Vagina (tissue), 2 donors: ENCODE measurements around the gene AGPAT3. TPM values are rescaled to one million over a fixed set of nuclear protein-coding genes. Genes with fewer than 3 reads are reported as not detected.

ENCODE experiments used
- DNase-seq, 2 donors: peaks; one replicate each; pipeline ENCODE4 v3.0.0-alpha.2; 2017; ENCODE audit errors: extremely low spot score in 2 of 2
- H3K27ac ChIP-seq: fragments of 200-600 bp; sonication (generic); one replicate; pipeline ENCODE4 v1.5.1; 2019
- H3K27me3 ChIP-seq: fragments of 200-600 bp; sonication (generic); one replicate; pipeline ENCODE4 v1.5.1; 2019
- H3K36me3 ChIP-seq, 2 donors: fragments of 200-600 bp; sonication (generic); one replicate each; pipeline ENCODE4 v1.5.1; 2017 to 2019
- H3K4me1 ChIP-seq: fragments of 200-600 bp; sonication (generic); one replicate; pipeline ENCODE4 v1.5.1; 2019
- H3K4me3 ChIP-seq, 2 donors: fragments of 200-600 bp; sonication (generic); 1 replicate in 1 of 2; 2 replicates in 1 of 2; pipeline ENCODE4 v1.5.1; 2016 to 2019
- H3K9me3 ChIP-seq: fragments of 200-600 bp; sonication (generic); one replicate; pipeline ENCODE4 v1.5.1; 2019
- POLR2A ChIP-seq, 2 donors: fragments of 450-650 bp; IDR thresholded peaks; one replicate each; pipeline ENCODE4 v1.6.1; 2017; ENCODE audit warnings: antibody characterized with exemption in 2 of 2, mild to moderate bottlenecking in 2 of 2, moderate library complexity in 2 of 2
- POLR2AphosphoS5 ChIP-seq, 2 donors: sonication (generic); formaldehyde crosslinking; IDR thresholded peaks; one replicate each; pipeline ENCODE4 v1.9.0; 2017; ENCODE audit warnings: antibody characterized with exemption in 2 of 2, mild to moderate bottlenecking in 2 of 2, low read depth in 1 of 2; ENCODE audit not compliant: insufficient read depth in 1 of 2
- intact Hi-C: fragments of 100-400 bp; cut with DNase I; formaldehyde crosslinking; loops from one replicate; pipeline ENCODE4 v1.15.1; 2023
- total RNA-seq: library from RNA; depleted of rRNA; stranded (reverse); fragments of >200 nt; gene quantifications from one replicate; pipeline ENCODE4 v1.2.3, GENCODE V29; 2016
- TF ChIP-seq, protein P1 (sequence below), 3 experiments: fragments of 450-650 bp in 2 of 3; fragments of 200-600 bp in 1 of 3; sonication (generic) in 1 of 3; IDR thresholded peaks; one replicate each; pipeline ENCODE4 v1.5.1; 2017 to 2019; ENCODE audit warnings: antibody characterized with exemption in 3 of 3, mild to moderate bottlenecking in 2 of 3, moderate library complexity in 2 of 3

The AGPAT3 gene
- total RNA-seq, 1 donor from 2014 or later: 34.4 TPM

DNA sequence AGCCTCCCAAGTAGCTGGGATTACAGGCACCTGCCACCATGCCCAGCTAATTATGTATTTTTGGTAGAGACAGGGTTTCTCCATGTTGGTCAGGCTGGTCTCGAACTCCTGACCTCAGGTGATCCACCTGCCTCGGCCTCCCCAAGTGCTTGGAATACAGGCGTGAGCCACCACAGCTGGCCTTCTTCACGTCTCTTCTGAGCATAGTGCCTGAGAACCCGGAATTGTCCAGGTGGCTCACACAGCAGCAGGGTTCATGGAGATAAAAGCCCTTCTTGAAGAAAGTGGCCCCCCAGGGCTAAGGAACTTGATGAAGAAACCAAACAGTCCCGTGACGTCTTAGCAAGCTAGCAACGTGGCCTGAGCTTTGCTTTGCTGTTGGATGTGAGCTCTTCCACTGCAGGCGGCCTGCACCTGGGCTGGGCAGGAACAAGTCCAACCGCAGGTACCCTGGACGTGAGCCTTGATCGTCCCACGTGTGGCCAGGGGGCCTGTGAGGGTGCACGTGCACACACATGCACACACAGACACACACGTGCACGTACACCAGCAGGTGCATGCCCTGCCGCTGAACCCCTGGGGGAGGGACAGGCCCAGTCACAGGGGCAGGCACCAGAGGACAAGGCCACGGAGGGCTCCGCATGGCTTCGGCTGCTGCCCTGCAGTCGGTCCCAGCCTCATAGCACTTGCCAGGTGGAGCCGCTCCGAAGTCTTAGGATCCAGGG, 123.6 kb downstream of the AGPAT3 start:
- Histone ChIP-seq H3K27ac (no peak overlapping the region), H3K36me3 (no peaks in the 10 kb centered on the region), H3K27me3 (no peaks in the 10 kb centered on the region), H3K4me1 (peaks cover 16% of the 10 kb centered on the region), H3K4me3 (no peak overlapping the region), H3K9me3 (no peaks in the 10 kb centered on the region)
- TF ChIP-seq, protein P1, sequence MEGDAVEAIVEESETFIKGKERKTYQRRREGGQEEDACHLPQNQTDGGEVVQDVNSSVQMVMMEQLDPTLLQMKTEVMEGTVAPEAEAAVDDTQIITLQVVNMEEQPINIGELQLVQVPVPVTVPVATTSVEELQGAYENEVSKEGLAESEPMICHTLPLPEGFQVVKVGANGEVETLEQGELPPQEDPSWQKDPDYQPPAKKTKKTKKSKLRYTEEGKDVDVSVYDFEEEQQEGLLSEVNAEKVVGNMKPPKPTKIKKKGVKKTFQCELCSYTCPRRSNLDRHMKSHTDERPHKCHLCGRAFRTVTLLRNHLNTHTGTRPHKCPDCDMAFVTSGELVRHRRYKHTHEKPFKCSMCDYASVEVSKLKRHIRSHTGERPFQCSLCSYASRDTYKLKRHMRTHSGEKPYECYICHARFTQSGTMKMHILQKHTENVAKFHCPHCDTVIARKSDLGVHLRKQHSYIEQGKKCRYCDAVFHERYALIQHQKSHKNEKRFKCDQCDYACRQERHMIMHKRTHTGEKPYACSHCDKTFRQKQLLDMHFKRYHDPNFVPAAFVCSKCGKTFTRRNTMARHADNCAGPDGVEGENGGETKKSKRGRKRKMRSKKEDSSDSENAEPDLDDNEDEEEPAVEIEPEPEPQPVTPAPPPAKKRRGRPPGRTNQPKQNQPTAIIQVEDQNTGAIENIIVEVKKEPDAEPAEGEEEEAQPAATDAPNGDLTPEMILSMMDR (IDR thresholded peaks at IDR 0.05): no peak
- TF ChIP-seq POLR2AphosphoS5 (IDR thresholded peaks at IDR 0.05; ENCODE audit: insufficient read depth in 1 of 2, low read depth in 1 of 2): no peak
- intact Hi-C loops: no loop called here
- DNase-seq: no peak

- Histone ChIP-seq H3K27ac (no peak overlapping the region), H3K27me3 (no peaks in the 10 kb centered on the region), H3K9me3 (no peaks in the 10 kb centered on the region), H3K4me3 (no peak overlapping the region), H3K4me1 (peaks cover 16% of the 10 kb centered on the region), H3K36me3 (no peaks in the 10 kb centered on the region)
- TF ChIP-seq, protein P1 (IDR thresholded peaks at IDR 0.05): no peak
- TF ChIP-seq POLR2A (IDR thresholded peaks at IDR 0.05) (no peak), POLR2AphosphoS5 (IDR thresholded peaks at IDR 0.05; ENCODE audit: insufficient read depth in 1 of 2, low read depth in 1 of 2) (no peak)
- intact Hi-C loops: no loop called here
- no peak for DNase-seq
These were observed 124.4 kb downstream of the AGPAT3 start for GRCh38 chr21:43989401-43989800.

GRCh38 chr21:43991447-43991991, 126.5 kb downstream of the AGPAT3 start:
- intact Hi-C loops: no loop called here
- H3K4me3 ChIP-seq: no peak overlapping the region
- no peak for DNase-seq

GRCh38 chr21:43992121-43992520, 127.1 kb downstream of the AGPAT3 start:
- TF ChIP-seq POLR2A (IDR thresholded peaks at IDR 0.05) (no peak), POLR2AphosphoS5 (IDR thresholded peaks at IDR 0.05; ENCODE audit: insufficient read depth in 1 of 2, low read depth in 1 of 2) (no peak)
- TF ChIP-seq, protein P1 (IDR thresholded peaks at IDR 0.05): no peak
- intact Hi-C loops: no loop called here
- Histone ChIP-seq H3K4me1 (peaks cover under 1% of the 10 kb centered on the region), H3K9me3 (no peaks in the 10 kb centered on the region), H3K36me3 (no peaks in the 10 kb centered on the region), H3K27me3 (no peaks in the 10 kb centered on the region), H3K4me3 (no peak overlapping the region), H3K27ac (no peak overlapping the region)
- no peak for DNase-seq

More at GRCh38 chr21:43991447-43991991, 126.5 kb downstream of the AGPAT3 start:
- Histone ChIP-seq H3K4me1 (peaks cover 7% of the 10 kb centered on the region), H3K27me3 (no peaks in the 10 kb centered on the region), H3K9me3 (no peaks in the 10 kb centered on the region), H3K27ac (no peak overlapping the region), H3K36me3 (no peaks in the 10 kb centered on the region)
- TF ChIP-seq, protein P1 (IDR thresholded peaks at IDR 0.05): no peak
- TF ChIP-seq POLR2A (IDR thresholded peaks at IDR 0.05) (no peak), POLR2AphosphoS5 (IDR thresholded peaks at IDR 0.05; ENCODE audit: insufficient read depth in 1 of 2, low read depth in 1 of 2) (no peak)

DNA sequence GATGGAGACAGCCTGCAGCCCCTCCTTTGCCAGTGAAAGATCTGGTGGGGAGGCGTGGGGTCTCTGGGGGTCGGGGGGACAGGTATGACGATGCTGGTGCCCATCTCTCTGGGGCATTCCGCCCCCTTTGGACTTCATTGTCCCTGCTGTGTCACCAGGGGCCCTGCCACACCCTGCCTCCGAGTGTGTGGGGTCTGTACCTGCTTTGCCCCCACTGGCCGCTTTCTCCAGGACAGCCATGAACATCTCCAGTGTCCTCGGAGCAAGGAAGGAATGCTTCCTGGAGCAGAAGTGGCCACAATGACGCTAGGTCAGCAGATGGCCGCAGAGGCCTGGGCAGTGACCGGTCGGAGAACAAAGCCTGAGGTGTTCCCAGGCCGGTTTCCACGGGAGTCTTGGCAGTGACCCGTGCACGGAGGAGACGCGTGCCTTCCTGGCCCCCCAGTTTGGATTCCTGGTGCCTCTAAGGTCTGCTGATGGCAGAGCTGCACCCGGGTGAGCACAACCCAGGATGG, 128.5 kb downstream of the AGPAT3 start:
- no peaks in the 10 kb centered on the region for H3K9me3 ChIP-seq
- no peak for DNase-seq
- no peak for TF ChIP-seq POLR2A (IDR thresholded peaks at IDR 0.05)
- TF ChIP-seq, protein P1 (IDR thresholded peaks at IDR 0.05): no peak
- TF ChIP-seq POLR2AphosphoS5 (IDR thresholded peaks at IDR 0.05; ENCODE audit: insufficient read depth in 1 of 2, low read depth in 1 of 2): no peak
- intact Hi-C loops: no loop called here
- no peaks in the 10 kb centered on the region for H3K36me3 ChIP-seq
- H3K4me1 ChIP-seq: no peaks in the 10 kb centered on the region
- no peaks in the 10 kb centered on the region for H3K27me3 ChIP-seq
- no peak overlapping the region for H3K4me3 ChIP-seq
- H3K27ac ChIP-seq: no peak overlapping the region
